HepG2 (cell line): Measurements from ENCODE around the gene CDC42EP4. TPM values are rescaled to one million over a fixed set of nuclear protein-coding genes. Genes with fewer than 3 reads are reported as not detected.
A peak's percentile ranks its signal among the peaks of the same experiment; 100 is the strongest.

Experiments
- BCL6 ChIP-seq: IDR thresholded peaks from 2 replicates; pipeline ENCODE4 v1.6.1; 2016; ENCODE audit warnings: missing genetic modification reagents, missing compliant biosample characterization
- CTCF ChIP-seq: sonication (generic); formaldehyde crosslinking; IDR thresholded peaks from 2 replicates; pipeline ENCODE4 v1.5.0; 2020; ENCODE audit warnings: mild to moderate bottlenecking, missing genetic modification reagents, moderate library complexity
- FOSL2 ChIP-seq: sonication (generic); formaldehyde crosslinking; IDR thresholded peaks from 2 replicates; pipeline ENCODE4 v1.4.0; 2020; ENCODE audit warnings: missing genetic modification reagents
- GRHL1 ChIP-seq: sonication (generic); formaldehyde crosslinking; conservative IDR thresholded peaks from 2 replicates; pipeline ENCODE4 v1.8.0; 2022; ENCODE audit warnings: missing genetic modification reagents
- HMGXB4 ChIP-seq, 2 experiments: sonication (generic) in 1 of 2; formaldehyde crosslinking in 1 of 2; IDR thresholded peaks; 2 replicates each; pipeline versions ENCODE4 v1.4.0 to v1.6.1; 2018 to 2020; ENCODE audit warnings: missing genetic modification reagents in 2 of 2, borderline replicate concordance in 1 of 2, low read depth in 1 of 2, mild to moderate bottlenecking in 1 of 2, missing biosample characterization in 1 of 2
- LCORL ChIP-seq, 2 experiments: fragments of 450-650 bp in 1 of 2; sonication (generic) in 1 of 2; formaldehyde crosslinking in 1 of 2; IDR thresholded peaks; 2 replicates each; pipeline versions ENCODE4 v1.5.0 to v1.6.1; 2017 to 2020; ENCODE audit warnings: antibody characterized with exemption in 1 of 2, missing genetic modification reagents in 1 of 2
- MYC ChIP-seq: sonication (generic); formaldehyde crosslinking; IDR thresholded peaks from 2 replicates; pipeline ENCODE4 v1.9.0; 2021; ENCODE audit warnings: missing genetic modification reagents, borderline replicate concordance
- NFKBIZ ChIP-seq: IDR thresholded peaks from 2 replicates; pipeline ENCODE4 v1.6.1; 2018; ENCODE audit warnings: missing genetic modification reagents, missing compliant biosample characterization
- NR1H2 ChIP-seq: sonication (generic); formaldehyde crosslinking; IDR thresholded peaks from 2 replicates; pipeline ENCODE4 v1.8.1; 2022; ENCODE audit warnings: low read depth, missing genetic modification reagents, borderline replicate concordance
- NRL ChIP-seq: sonication (generic); formaldehyde crosslinking; IDR thresholded peaks from 2 replicates; pipeline ENCODE4 v1.5.0; 2020; ENCODE audit warnings: missing genetic modification reagents, mild to moderate bottlenecking, moderate library complexity, borderline replicate concordance
- POLR2AphosphoS2 ChIP-seq: IDR thresholded peaks from 2 replicates; pipeline ENCODE4 v1.6.1; 2011; ENCODE audit warnings: low read depth, low read length, improper control_type of control experiment
- TFE3 ChIP-seq: IDR thresholded peaks from 2 replicates; pipeline ENCODE4 v1.6.1; 2016
- XBP1 ChIP-seq: sonication (generic); formaldehyde crosslinking; IDR thresholded peaks from 2 replicates; pipeline ENCODE4 v1.5.0; 2020; ENCODE audit warnings: missing genetic modification reagents
- ZBTB1 ChIP-seq: sonication (generic); formaldehyde crosslinking; IDR thresholded peaks from 2 replicates; pipeline ENCODE4 v1.4.0; 2020; ENCODE audit warnings: missing genetic modification reagents, borderline replicate concordance
- ZC3H4 ChIP-seq: sonication (generic); formaldehyde crosslinking; IDR thresholded peaks from 2 replicates; pipeline ENCODE4 v1.4.0; 2020; ENCODE audit warnings: missing genetic modification reagents, borderline replicate concordance
- ZNF576 ChIP-seq: sonication (generic); formaldehyde crosslinking; IDR thresholded peaks from 2 replicates; pipeline ENCODE4 v1.4.0; 2020; ENCODE audit warnings: mild to moderate bottlenecking, missing genetic modification reagents
- polyA plus RNA-seq, 8 experiments: library from polyadenylated mRNA; depleted of rRNA in 3 of 8; stranded (reverse) in 7 of 8; unstranded in 1 of 8; fragments of >200 nt; fragmentation: Illumina TruSeq in 4 of 8; extraction: Trizol in 4 of 8; gene quantifications; 2 replicates each; pipeline versions ENCODE4 v1.2.1 to v1.2.3, GENCODE V29; 2011 to 2016; ENCODE audit warnings: low read depth in 4 of 8, missing spikeins in 1 of 8, mixed read lengths in 1 of 8; ENCODE audit not compliant: insufficient read depth in 1 of 8
- total RNA-seq, 5 experiments: library from RNA; depleted of rRNA; stranded (reverse); fragments of >200 nt; fragmentation: Illumina TruSeq; extraction: Trizol; gene quantifications; 2 replicates each; pipeline ENCODE4 v1.2.3, GENCODE V29; 2016; ENCODE audit warnings: low read depth in 1 of 5
- TF ChIP-seq, protein P1 (sequence below): sonication (generic); formaldehyde crosslinking; IDR thresholded peaks from 2 replicates; pipeline ENCODE4 v1.8.1; 2023; ENCODE audit warnings: mild to moderate bottlenecking, missing genetic modification reagents, borderline replicate concordance
- TF ChIP-seq, protein P2 (sequence below): sonication (generic); formaldehyde crosslinking; IDR thresholded peaks from 2 replicates; pipeline ENCODE4 v1.5.1; 2020; ENCODE audit warnings: mild to moderate bottlenecking, moderate library complexity, missing genetic modification reagents

CDC42EP4 gene
- total and polyA plus RNA-seq, 2 of the 13 experiments (the other 11 are each of a cell fraction or from before 2014, with no cell fraction given): 19.0 to 54.0 TPM

- TF ChIP-seq CTCF: no peak
- TF ChIP-seq, protein P1, sequence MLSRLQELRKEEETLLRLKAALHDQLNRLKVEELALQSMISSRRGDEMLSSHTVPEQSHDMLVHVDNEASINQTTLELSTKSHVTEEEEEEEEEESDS (CRISPR knock-in tag): peak; percentile 70; the same call in 1 of the 2 replicates
- 0 out of 2 replicates have a peak, but pooled peaks have one; percentile 37 for TF ChIP-seq XBP1
- no peak for TF ChIP-seq HMGXB4 (CRISPR knock-in tag; IDR thresholded peaks at IDR 0.05; ENCODE audit: borderline replicate concordance in 1 of 2, low read depth in 1 of 2)
- TF ChIP-seq LCORL (IDR thresholded peaks at IDR 0.05): no peak
- no peak for TF ChIP-seq LCORL (CRISPR knock-in tag; IDR thresholded peaks at IDR 0.05)
- no peak for TF ChIP-seq BCL6 (CRISPR knock-in tag)
- no peak for TF ChIP-seq TFE3 (CRISPR knock-in tag)
- TF ChIP-seq NR1H2: no peak
- TF ChIP-seq FOSL2: no peak
- no peak for TF ChIP-seq ZNF576 (CRISPR knock-in tag)
- no peak for TF ChIP-seq GRHL1 (CRISPR knock-in tag)
- no peak for TF ChIP-seq ZBTB1 (CRISPR knock-in tag)
- TF ChIP-seq, protein P2, sequence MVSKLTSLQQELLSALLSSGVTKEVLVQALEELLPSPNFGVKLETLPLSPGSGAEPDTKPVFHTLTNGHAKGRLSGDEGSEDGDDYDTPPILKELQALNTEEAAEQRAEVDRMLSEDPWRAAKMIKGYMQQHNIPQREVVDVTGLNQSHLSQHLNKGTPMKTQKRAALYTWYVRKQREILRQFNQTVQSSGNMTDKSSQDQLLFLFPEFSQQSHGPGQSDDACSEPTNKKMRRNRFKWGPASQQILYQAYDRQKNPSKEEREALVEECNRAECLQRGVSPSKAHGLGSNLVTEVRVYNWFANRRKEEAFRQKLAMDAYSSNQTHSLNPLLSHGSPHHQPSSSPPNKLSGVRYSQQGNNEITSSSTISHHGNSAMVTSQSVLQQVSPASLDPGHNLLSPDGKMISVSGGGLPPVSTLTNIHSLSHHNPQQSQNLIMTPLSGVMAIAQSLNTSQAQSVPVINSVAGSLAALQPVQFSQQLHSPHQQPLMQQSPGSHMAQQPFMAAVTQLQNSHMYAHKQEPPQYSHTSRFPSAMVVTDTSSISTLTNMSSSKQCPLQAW (CRISPR knock-in tag): no peak
- no peak for TF ChIP-seq POLR2AphosphoS2
- 0 out of 2 replicates have a peak, but pooled peaks have one; percentile 28 for TF ChIP-seq NRL
- TF ChIP-seq ZC3H4 (CRISPR knock-in tag): no peak
- no peak for TF ChIP-seq MYC (CRISPR knock-in tag)
- no peak for TF ChIP-seq NFKBIZ
These were observed 1.8 kb downstream of the CDC42EP4 start (continued) for GRCh38 chr17:73309727-73310596.
